Upper lobe of left lung (tissue), 6 donors: Measurements from ENCODE around the gene TMEM238L. TPM values are rescaled to one million over a fixed set of nuclear protein-coding genes. Genes with fewer than 3 reads are reported as not detected.

Source experiments
- ATAC-seq, 2 donors: fragments of 200-7000 bp; cut with Tn5 transposase; one replicate each; pipeline ENCODE4 v1.9.1; 2022; ENCODE audit warnings: mild to moderate bottlenecking in 2 of 2, moderate library complexity in 2 of 2; ENCODE audit not compliant: low FRiP score in 2 of 2
- DNase-seq, 2 donors: peaks; one replicate each; pipeline ENCODE4 v3.0.0-alpha.2; 2019 to 2020
- H3K27ac ChIP-seq, 4 donors: fragments of 200-600 bp; sonication (generic); one replicate each; pipeline ENCODE4 v1.5.1; 2016 to 2019
- H3K27me3 ChIP-seq, 4 donors: fragments of 200-600 bp; sonication (generic); one replicate each; pipeline ENCODE4 v1.5.1; 2017 to 2019
- H3K36me3 ChIP-seq, 4 donors: fragments of 200-600 bp; sonication (generic); one replicate each; pipeline ENCODE4 v1.5.1; 2016 to 2019
- H3K4me1 ChIP-seq, 4 donors: fragments of 200-600 bp; sonication (generic); one replicate each; pipeline ENCODE4 v1.5.1; 2018 to 2019
- H3K4me3 ChIP-seq, 4 donors: fragments of 200-600 bp; sonication (generic); one replicate each; pipeline ENCODE4 v1.5.1; 2017 to 2019; ENCODE audit warnings: mild to moderate bottlenecking in 2 of 4, moderate library complexity in 1 of 4
- H3K9me3 ChIP-seq, 4 donors: fragments of 200-600 bp; sonication (generic); one replicate each; pipeline ENCODE4 v1.5.1; 2018 to 2019
- CTCF ChIP-seq, 6 experiments: fragments of 450-650 bp in 4 of 6; fragments of 200-600 bp in 2 of 6; sonication (generic) in 2 of 6; IDR thresholded peaks; one replicate each; pipeline ENCODE4 v1.5.1; 2016 to 2019; ENCODE audit warnings: antibody characterized with exemption in 6 of 6
- EP300 ChIP-seq, 4 donors: sonication (generic); formaldehyde crosslinking; IDR thresholded peaks; one replicate each; pipeline ENCODE4 v1.5.1; 2017; ENCODE audit warnings: antibody characterized with exemption in 4 of 4, control low read depth in 2 of 4
- POLR2A ChIP-seq, 4 donors: fragments of 450-650 bp; IDR thresholded peaks; one replicate each; pipeline ENCODE4 v1.5.1; 2016 to 2017; ENCODE audit warnings: antibody characterized with exemption in 4 of 4, mild to moderate bottlenecking in 2 of 4
- POLR2AphosphoS5 ChIP-seq, 2 donors: sonication (generic); formaldehyde crosslinking; IDR thresholded peaks; one replicate each; pipeline ENCODE4 v1.5.1; 2017; ENCODE audit warnings: antibody characterized with exemption in 2 of 2
- WGBS, 2 donors: methylation state at CpG; one replicate each; pipeline ENCODE4 v1.1.5; 2017 to 2018; 5-methylcytosine and 5-hydroxymethylcytosine counted together
- total RNA-seq, 6 donors: library from RNA; depleted of rRNA in 4 of 6; stranded (reverse); fragments of >200 nt in 4 of 6; gene quantifications; one replicate each; pipeline versions ENCODE4 v1.1.0 to v1.2.1, GENCODE V29; 2016 to 2021
- donor health status: DM: no; HTN: no; CAD: no; lungs with moderate emphysema.
- donor health status: DM: no; HTN: yes; CAD: no; lungs with severe emphysema.

TMEM238L gene
- total RNA-seq, 6 donors from 2014 or later = not detected

GRCh38 chr17:10756185-10756584, 47.7 kb downstream of the TMEM238L start:
- no peaks in the 10 kb centered on the region for H3K9me3 ChIP-seq

GRCh38 chr17:10755592-10756127, 48.2 kb downstream of the TMEM238L start:
- Histone ChIP-seq H3K27ac (no peak overlapping the region), H3K4me1 (no peaks in the 10 kb centered on the region), H3K36me3 (no peaks in the 10 kb centered on the region), H3K27me3 (no peaks in the 10 kb centered on the region), H3K4me3 (no peak overlapping the region), H3K9me3 (no peaks in the 10 kb centered on the region)
- DNase-seq = peak in 1 of 2 donors; percentile 34
- no peak for TF ChIP-seq EP300 (IDR thresholded peaks at IDR 0.05)
- no peak for TF ChIP-seq POLR2AphosphoS5 (IDR thresholded peaks at IDR 0.05)
- no peak for TF ChIP-seq POLR2A (IDR thresholded peaks at IDR 0.05)
- no peak for TF ChIP-seq CTCF (IDR thresholded peaks at IDR 0.05)
- WGBS, 2 donors = 83 to 85% methylated on average over 3 of the region's 3 CpGs
- ATAC-seq = no peak

More at GRCh38 chr17:10756185-10756584, 47.7 kb downstream of the TMEM238L start:
- H3K27me3 ChIP-seq = no peaks in the 10 kb centered on the region
- no peaks in the 10 kb centered on the region for H3K36me3 ChIP-seq
- H3K27ac ChIP-seq = no peak overlapping the region
- no peaks in the 10 kb centered on the region for H3K4me1 ChIP-seq
- no peak overlapping the region for H3K4me3 ChIP-seq
- TF ChIP-seq CTCF (IDR thresholded peaks at IDR 0.05) (no peak), POLR2AphosphoS5 (IDR thresholded peaks at IDR 0.05) (no peak), POLR2A (IDR thresholded peaks at IDR 0.05) (no peak), EP300 (IDR thresholded peaks at IDR 0.05) (no peak)
- ATAC-seq (no peak), DNase-seq (no peak)
- 50 to 62% methylated on average over 1 of the region's 1 CpG for WGBS, 2 donors

GRCh38 chr17:10754861-10755591, 48.9 kb downstream of the TMEM238L start:
- DNase-seq = no peak
- TF ChIP-seq POLR2A (IDR thresholded peaks at IDR 0.05) = no peak

GRCh38 chr17:10754109-10754508, 49.8 kb downstream of the TMEM238L start:
- 30 to 42% methylated on average over 2 of the region's 2 CpGs for WGBS, 2 donors
- Histone ChIP-seq H3K9me3 (no peaks in the 10 kb centered on the region), H3K27ac (no peak overlapping the region), H3K4me3 (no peak overlapping the region), H3K4me1 (no peaks in the 10 kb centered on the region), H3K27me3 (no peaks in the 10 kb centered on the region), H3K36me3 (no peaks in the 10 kb centered on the region)
- TF ChIP-seq CTCF (IDR thresholded peaks at IDR 0.05) = no peak
- TF ChIP-seq POLR2A (IDR thresholded peaks at IDR 0.05) = no peak
- TF ChIP-seq EP300 (IDR thresholded peaks at IDR 0.05) = no peak
- TF ChIP-seq POLR2AphosphoS5 (IDR thresholded peaks at IDR 0.05) = no peak
- no peak for DNase-seq
- ATAC-seq = no peak

More at GRCh38 chr17:10754861-10755591, 48.9 kb downstream of the TMEM238L start:
- Histone ChIP-seq H3K27me3 (no peaks in the 10 kb centered on the region), H3K36me3 (no peaks in the 10 kb centered on the region), H3K4me3 (no peak overlapping the region), H3K9me3 (no peaks in the 10 kb centered on the region), H3K27ac (no peak overlapping the region), H3K4me1 (no peaks in the 10 kb centered on the region)
- no peak for ATAC-seq
- 65% methylated on average over 14 of the region's 14 CpGs for WGBS, 2 donors

GRCh38 chr17:10752696-10753095, 51.2 kb downstream of the TMEM238L start:
- no peak overlapping the region for H3K27ac ChIP-seq
- ATAC-seq = no peak
- no peaks in the 10 kb centered on the region for H3K4me1 ChIP-seq
- WGBS, 2 donors = 78 to 86% methylated on average over 10 of the region's 10 CpGs
- H3K4me3 ChIP-seq = no peak overlapping the region
- no peaks in the 10 kb centered on the region for H3K9me3 ChIP-seq
- H3K36me3 ChIP-seq = no peaks in the 10 kb centered on the region
- no peak for DNase-seq
- H3K27me3 ChIP-seq = no peaks in the 10 kb centered on the region
- no peak for TF ChIP-seq CTCF (IDR thresholded peaks at IDR 0.05)
- TF ChIP-seq POLR2AphosphoS5 (IDR thresholded peaks at IDR 0.05) = no peak
- TF ChIP-seq POLR2A (IDR thresholded peaks at IDR 0.05) = no peak
- TF ChIP-seq EP300 (IDR thresholded peaks at IDR 0.05) = no peak
